ENCODE measurements around the gene SERPINA5. TPM values are rescaled to one million over a fixed set of nuclear protein-coding genes. Genes with fewer than 3 reads are reported as not detected.

Gene SERPINA5
- polyA plus RNA-seq, 1 donor from 2014 or later = not detected

GRCh38 chr14:94561656-94562010 is 19.6 kb upstream of the SERPINA5 start:
- no peaks in the 10 kb centered on the region for H3F3A ChIP-seq (ENCODE audit: insufficient read depth, low read length, poor library complexity, severe bottlenecking)
- no peaks in the 10 kb centered on the region for H4K20me1 ChIP-seq (ENCODE audit: insufficient read depth)
- no peaks in the 10 kb centered on the region for H3K36me3 ChIP-seq (ENCODE audit: insufficient read depth, low read length)
- TF ChIP-seq EP300 (conservative IDR thresholded peaks at IDR 0.05; ENCODE audit: poor library complexity, severe bottlenecking) = no peak
- TF ChIP-seq TAF1 (IDR thresholded peaks at IDR 0.05; ENCODE audit: low read depth) = no peak
- TF ChIP-seq RAD21 (conservative IDR thresholded peaks at IDR 0.05) = no peak
- no peak for TF ChIP-seq MXI1 (conservative IDR thresholded peaks at IDR 0.05; ENCODE audit: poor library complexity, severe bottlenecking)
- no peak for TF ChIP-seq CTCF (IDR thresholded peaks at IDR 0.05; ENCODE audit: poor library complexity, severe bottlenecking)
- no peak for TF ChIP-seq SMC3 (conservative IDR thresholded peaks at IDR 0.05; ENCODE audit: poor library complexity)
- no peak for TF ChIP-seq POLR2AphosphoS5 (IDR thresholded peaks at IDR 0.05)
- TF ChIP-seq, protein P1, sequence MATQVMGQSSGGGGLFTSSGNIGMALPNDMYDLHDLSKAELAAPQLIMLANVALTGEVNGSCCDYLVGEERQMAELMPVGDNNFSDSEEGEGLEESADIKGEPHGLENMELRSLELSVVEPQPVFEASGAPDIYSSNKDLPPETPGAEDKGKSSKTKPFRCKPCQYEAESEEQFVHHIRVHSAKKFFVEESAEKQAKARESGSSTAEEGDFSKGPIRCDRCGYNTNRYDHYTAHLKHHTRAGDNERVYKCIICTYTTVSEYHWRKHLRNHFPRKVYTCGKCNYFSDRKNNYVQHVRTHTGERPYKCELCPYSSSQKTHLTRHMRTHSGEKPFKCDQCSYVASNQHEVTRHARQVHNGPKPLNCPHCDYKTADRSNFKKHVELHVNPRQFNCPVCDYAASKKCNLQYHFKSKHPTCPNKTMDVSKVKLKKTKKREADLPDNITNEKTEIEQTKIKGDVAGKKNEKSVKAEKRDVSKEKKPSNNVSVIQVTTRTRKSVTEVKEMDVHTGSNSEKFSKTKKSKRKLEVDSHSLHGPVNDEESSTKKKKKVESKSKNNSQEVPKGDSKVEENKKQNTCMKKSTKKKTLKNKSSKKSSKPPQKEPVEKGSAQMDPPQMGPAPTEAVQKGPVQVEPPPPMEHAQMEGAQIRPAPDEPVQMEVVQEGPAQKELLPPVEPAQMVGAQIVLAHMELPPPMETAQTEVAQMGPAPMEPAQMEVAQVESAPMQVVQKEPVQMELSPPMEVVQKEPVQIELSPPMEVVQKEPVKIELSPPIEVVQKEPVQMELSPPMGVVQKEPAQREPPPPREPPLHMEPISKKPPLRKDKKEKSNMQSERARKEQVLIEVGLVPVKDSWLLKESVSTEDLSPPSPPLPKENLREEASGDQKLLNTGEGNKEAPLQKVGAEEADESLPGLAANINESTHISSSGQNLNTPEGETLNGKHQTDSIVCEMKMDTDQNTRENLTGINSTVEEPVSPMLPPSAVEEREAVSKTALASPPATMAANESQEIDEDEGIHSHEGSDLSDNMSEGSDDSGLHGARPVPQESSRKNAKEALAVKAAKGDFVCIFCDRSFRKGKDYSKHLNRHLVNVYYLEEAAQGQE (IDR thresholded peaks at IDR 0.05; ENCODE audit: borderline replicate concordance) = no peak
- no peak for TF ChIP-seq EZH2 (IDR thresholded peaks at IDR 0.05; ENCODE audit: borderline replicate concordance, insufficient read depth, low read length, poor library complexity, severe bottlenecking)
- no peaks in the 10 kb centered on the region for H3K27me3 ChIP-seq (ENCODE audit: insufficient read depth, low read depth, low read length)
- H3K9me2 ChIP-seq (ENCODE audit: insufficient read depth, low read length) = no peaks in the 10 kb centered on the region
- no peak overlapping the region for H3K27ac ChIP-seq (ENCODE audit: low read length)
- H3K79me2 ChIP-seq (replicated peaks; ENCODE audit: insufficient read depth, low read length) = no peaks in the 10 kb centered on the region
- H3K4me2 ChIP-seq (ENCODE audit: low read length) = no peak overlapping the region
- no peak overlapping the region for H3K9ac ChIP-seq (ENCODE audit: low read length)
- H2AFZ ChIP-seq (ENCODE audit: low read depth, low read length) = no peak overlapping the region
- H3K9me3 ChIP-seq (ENCODE audit: low read length) = no peaks in the 10 kb centered on the region
- H3K4me3 ChIP-seq (ENCODE audit: low read length) = no peak overlapping the region

- Histone ChIP-seq H4K20me1 (ENCODE audit: insufficient read depth) (no peaks in the 10 kb centered on the region), H3K79me2 (replicated peaks; ENCODE audit: insufficient read depth, low read length) (no peaks in the 10 kb centered on the region), H3K36me3 (ENCODE audit: insufficient read depth, low read length) (no peaks in the 10 kb centered on the region), H3K4me2 (ENCODE audit: low read length) (no peak overlapping the region), H3K4me3 (ENCODE audit: low read length) (no peak overlapping the region), H3K27me3 (ENCODE audit: insufficient read depth, low read depth, low read length) (no peaks in the 10 kb centered on the region), H3K9me3 (ENCODE audit: low read length) (no peaks in the 10 kb centered on the region), H2AFZ (ENCODE audit: low read depth, low read length) (no peak overlapping the region), H3K9ac (ENCODE audit: low read length) (no peak overlapping the region), H3K27ac (ENCODE audit: low read length) (no peak overlapping the region), H3F3A (ENCODE audit: insufficient read depth, low read length, poor library complexity, severe bottlenecking) (no peaks in the 10 kb centered on the region), H3K9me2 (ENCODE audit: insufficient read depth, low read length) (no peaks in the 10 kb centered on the region)
- TF ChIP-seq EZH2 (IDR thresholded peaks at IDR 0.05; ENCODE audit: borderline replicate concordance, insufficient read depth, low read length, poor library complexity, severe bottlenecking) (no peak), POLR2AphosphoS5 (IDR thresholded peaks at IDR 0.05) (no peak), TAF1 (IDR thresholded peaks at IDR 0.05; ENCODE audit: low read depth) (no peak), SMC3 (conservative IDR thresholded peaks at IDR 0.05; ENCODE audit: poor library complexity) (no peak), MXI1 (conservative IDR thresholded peaks at IDR 0.05; ENCODE audit: poor library complexity, severe bottlenecking) (no peak), EP300 (conservative IDR thresholded peaks at IDR 0.05; ENCODE audit: poor library complexity, severe bottlenecking) (no peak), RAD21 (conservative IDR thresholded peaks at IDR 0.05) (no peak), CTCF (IDR thresholded peaks at IDR 0.05; ENCODE audit: poor library complexity, severe bottlenecking) (no peak)
- TF ChIP-seq, protein P1 (IDR thresholded peaks at IDR 0.05; ENCODE audit: borderline replicate concordance) = no peak
These were observed 19.2 kb upstream of the SERPINA5 start for GRCh38 chr14:94562022-94562421.
